Stimulated activated CD8-positive, alpha-beta memory T cell treated with anti-CD3 and anti-CD28 coated beads, Interleukin-4, amount 100 ng/mL, for 24 hours (primary cell): Measurements from ENCODE around the gene MX2.
"Not testable (repeated sequence)": the region's sequence is repeated elsewhere in the genome, so short reads cannot be mapped to it uniquely, and the experiment has no call there.

Experiments used
- DNase-seq: peaks from one replicate; pipeline ENCODE4 v3.0.0-alpha.2; 2020; ENCODE audit warnings: low read depth

The MX2 gene

GRCh38 chr21:41418393-41418792, 56.6 kb downstream of the MX2 start:
- no peak for DNase-seq

DNA sequence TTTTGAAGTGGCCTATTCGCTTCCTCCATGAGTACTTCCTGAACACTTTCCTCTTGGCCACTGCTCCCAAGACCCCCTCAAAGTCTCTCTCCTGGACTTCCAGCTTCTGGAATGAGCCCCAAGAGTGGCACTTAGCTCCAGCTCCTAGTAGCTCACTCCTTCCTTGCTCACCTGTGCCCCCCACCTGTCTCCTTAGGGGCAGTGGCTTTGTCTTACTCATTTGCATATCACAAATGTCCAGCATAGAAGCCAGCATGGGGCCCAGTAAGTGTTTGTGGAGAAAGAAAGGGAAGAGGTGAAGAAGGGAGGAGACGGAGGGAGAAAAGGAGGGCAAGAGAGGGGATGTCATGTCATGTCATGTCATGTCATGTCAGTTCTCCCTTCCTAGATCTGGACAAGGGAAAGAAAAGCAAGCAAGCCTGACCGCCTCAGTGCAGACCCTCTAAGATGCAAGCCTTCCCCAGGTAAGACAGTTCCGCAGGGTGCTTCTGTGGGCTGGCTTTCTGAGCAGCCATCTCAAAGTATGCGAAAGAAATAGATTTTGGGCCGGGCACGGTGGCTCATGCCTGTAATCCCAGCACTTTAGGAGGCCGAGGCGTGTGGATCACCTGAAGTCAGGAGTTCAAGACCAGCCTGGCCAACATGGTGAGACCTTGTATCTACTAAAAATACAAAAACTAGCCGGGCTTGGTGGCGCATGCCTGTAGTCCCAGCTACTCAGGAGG, 57.3 kb downstream of the MX2 start:
- no peak for DNase-seq

GRCh38 chr21:41419921-41420862, 58.4 kb downstream of the MX2 start:
- peak; percentile 39 for DNase-seq

DNA sequence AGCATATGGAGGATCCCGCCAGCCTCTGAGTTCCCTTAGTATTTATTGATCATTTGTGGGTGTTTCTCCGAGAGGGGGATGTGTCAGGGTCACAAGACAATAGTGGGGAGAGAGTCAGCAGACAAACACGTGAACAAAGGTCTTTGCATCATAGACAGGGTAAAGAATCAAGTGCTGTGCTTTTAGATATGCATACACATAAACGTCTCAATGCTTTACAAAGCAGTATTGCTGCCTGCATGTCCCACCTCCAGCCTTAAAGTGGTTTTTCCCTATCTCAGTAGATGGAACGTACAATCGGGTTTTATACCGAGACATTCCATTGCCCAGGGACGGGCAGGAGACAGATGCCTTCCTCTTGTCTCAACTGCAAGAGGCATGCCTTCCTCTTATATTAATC, 59.2 kb downstream of the MX2 start:
- DNase-seq, result not testable (repeated sequence)

- no peak for DNase-seq
Measured at GRCh38 chr21:41422546-41423304, 60.9 kb downstream of the MX2 start.

DNA sequence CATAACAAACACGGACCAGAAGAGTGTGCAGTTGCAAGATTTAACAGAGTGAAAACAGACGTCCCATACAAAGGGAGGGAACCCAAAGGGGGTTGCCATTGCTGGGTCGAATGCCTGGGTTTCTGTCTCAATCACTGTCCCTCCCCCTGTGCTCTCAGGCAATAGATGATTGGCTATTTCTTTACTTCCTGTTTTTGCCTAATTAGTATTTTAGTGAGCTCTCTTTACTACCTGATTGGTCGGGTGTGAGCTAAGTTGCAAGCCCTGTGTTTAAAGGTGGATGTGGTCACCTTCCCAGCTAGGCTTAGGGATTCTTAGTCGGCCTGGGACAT, 61.4 kb downstream of the MX2 start:
- DNase-seq, result not testable (repeated sequence)

DNA sequence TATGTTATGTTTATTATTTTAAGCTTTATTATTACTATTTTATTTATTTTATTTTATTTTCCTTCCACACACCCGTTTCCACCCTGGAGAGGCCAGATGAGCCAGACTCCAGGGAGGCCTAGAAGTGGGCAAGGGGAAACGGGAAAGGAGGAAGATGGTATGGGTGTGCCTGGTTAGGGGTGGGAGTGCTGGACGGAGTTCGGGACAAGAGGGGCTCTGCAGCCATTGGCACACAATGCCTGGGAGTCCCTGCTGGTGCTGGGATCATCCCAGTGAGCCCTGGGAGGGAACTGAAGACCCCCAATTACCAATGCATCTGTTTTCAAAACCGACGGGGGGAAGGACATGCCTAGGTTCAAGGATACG, 63.7 kb downstream of the MX2 start:
- DNase-seq, result no peak

- DNase-seq, result peak; percentile 70
Measured at GRCh38 chr21:41425954-41426675, 64.3 kb downstream of the MX2 start, which contains the start of gene MX1. MX1 (plus strand) TSS chr21:41426239; CDS start chr21:41432071, 5,832 bp downstream.

DNA sequence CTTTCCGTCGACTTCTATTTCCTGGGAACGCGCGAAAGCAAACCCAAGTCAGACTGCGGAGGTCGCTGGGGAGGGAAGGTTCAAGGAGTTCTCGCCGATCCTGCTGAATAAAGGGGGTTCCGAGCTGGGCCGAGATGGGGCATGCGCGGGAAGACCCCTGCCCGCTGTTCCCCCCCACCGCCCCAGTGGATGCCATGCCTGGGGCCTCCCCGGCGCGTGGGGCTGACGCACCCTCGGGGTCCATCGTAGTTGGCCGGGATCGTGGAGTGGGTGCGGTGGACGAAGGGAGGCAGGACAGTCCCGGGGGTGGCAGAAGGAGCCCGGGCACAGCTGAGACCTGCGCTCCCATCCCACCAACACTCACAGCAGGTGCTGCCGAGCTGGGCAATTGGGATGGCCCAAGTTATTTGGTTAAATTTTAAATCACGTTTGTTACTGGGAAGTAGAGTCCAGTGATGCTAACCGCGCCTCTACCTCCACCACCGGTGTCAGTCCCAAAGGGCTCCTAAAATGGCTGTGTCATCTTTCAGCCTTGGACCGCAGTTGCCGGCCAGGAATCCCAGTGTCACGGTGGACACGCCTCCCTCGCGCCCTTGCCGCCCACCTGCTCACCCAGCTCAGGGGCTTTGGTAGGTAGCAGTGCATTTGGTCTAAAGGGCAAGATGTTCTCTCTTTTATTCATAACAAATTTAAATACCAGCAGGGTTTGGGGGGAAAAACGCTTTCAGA, 65.0 kb downstream of the MX2 start:
- DNase-seq, result no peak

DNA sequence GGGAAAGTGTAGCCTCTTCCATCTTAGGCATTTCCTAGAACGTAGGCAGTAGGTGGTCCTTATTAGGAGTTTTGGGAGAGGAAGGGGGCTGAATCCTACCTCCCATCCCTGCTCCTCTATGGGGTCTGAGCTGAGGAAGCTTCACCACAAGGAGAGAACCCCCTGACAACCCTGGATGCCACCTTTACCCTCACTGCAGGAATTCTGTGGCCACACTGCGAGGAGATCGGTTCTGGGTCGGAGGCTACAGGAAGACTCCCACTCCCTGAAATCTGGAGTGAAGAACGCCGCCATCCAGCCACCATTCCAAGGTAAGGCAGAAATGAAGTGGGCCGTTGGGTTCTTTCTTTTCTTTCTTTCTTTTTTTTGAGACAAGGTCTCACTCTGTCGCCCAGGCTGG, 65.7 kb downstream of the MX2 start:
- DNase-seq, result no peak

DNA sequence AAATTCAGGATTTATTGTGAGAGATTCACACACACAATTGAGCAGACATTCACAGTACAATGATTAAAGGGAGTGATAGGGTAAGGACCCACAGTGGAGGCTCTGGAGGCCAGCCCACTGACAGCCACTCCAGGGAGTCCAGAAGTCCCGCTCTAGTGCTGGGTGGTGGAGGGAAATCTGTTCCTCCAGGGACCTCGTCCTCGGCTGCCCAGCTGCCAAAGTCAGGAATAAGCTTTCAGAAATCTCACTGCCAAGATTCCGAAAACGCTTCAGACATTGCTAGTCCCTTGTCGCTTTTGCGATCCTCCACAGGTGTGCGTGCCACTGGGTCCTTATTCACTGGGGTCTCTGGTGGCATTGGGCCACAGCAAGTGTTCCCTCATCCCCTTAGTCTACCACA, 66.5 kb downstream of the MX2 start:
- no peak for DNase-seq

- no peak for DNase-seq
Measured at GRCh38 chr21:41428847-41429246, 67.0 kb downstream of the MX2 start.

DNA sequence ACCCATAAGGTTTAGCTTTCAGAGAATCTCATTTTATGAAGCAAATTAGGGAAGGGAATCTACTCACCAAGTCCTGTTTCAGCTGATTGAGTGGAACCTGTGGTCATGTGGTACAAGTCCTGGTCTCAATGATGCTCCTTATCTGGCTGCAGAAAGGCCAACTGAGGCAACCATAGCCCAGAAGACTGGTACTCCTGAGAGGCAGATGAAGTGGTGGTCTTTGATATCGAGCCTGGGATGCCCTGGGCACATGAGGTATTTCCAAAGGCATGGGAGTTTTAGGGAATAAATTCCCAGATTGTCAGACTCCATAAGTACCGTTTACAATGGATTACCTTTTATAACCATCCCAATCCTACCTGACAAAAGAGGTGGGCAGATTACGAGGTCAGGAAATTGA, 67.5 kb downstream of the MX2 start:
- no peak for DNase-seq

GRCh38 chr21:41429925-41430491, 68.2 kb downstream of the MX2 start:
- no peak for DNase-seq

DNA sequence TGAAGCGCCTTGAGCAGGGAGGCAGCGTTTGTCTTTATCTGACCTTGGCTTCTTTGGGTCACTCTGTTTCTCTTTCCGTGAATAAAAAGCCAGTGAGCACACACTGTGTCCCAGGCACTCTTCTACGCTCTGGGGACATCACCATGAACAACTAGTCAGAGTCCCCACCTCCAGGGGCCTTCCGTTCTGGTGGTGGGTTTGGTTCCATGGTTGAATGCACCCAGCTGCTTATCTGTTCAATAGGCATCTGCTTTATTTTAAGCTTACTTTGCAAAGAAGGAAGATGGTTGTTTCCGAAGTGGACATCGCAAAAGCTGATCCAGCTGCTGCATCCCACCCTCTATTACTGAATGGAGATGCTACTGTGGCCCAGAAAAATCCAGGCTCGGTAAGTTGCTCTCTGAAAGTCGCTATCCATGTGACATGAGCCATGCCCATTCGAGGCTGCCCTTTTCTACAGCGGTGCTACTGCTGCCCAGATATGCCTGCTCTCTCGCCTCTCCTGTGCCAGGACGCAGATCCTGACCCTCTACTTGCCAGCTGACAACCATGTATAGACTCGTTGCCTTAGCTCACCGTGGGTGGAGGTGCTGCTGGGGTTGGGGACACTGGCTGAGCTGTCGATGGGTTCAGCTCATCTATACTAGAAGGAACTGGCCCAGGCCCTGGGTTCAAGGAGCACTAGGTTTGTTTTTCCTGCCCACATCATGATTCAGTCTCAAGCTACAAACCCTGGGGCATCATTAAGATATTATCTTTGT, 70.1 kb downstream of the MX2 start:
- no peak for DNase-seq

DNA sequence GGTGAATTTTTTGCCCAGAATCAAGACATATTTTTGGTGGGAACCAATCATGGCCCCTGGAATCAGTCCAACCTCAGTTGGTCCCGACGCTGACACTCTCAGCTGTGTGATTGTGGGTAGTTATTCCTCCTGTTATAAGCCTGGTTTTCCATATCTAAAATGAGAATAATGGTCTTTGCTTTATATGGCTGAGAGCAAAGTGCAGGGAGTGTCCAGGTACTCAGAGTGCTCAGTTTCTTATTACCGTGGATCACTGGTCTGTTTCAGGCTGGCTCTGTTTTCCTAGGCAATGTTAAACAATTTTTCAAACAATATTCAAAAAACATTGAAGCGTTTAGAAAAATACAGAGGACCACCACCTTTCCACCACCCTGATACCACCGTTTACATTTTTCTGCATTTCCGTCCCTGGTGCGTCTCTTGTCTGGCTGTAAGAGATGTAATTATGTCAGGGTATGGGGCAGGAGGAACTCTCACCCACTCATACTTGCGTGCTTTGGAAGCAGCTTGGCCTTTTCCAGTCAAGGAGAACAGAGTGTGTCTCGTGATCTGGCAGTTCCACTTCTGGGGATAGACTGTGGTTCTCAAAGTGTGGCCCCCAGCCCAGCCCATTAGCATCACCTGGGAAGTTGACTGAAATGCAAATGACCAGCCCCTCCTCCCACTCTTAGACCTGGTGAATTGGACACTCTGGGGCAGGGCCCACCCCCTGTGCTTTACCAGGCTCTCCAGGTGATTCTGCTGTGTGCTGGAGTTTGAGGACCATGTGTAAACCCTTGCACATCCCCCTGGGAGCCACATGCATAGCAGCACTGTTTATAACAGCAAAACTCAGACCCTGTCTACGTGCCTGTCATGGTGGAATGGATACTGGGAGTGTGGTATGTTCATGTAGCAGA, 71.0 kb downstream of the MX2 start:
- no peak for DNase-seq

DNA sequence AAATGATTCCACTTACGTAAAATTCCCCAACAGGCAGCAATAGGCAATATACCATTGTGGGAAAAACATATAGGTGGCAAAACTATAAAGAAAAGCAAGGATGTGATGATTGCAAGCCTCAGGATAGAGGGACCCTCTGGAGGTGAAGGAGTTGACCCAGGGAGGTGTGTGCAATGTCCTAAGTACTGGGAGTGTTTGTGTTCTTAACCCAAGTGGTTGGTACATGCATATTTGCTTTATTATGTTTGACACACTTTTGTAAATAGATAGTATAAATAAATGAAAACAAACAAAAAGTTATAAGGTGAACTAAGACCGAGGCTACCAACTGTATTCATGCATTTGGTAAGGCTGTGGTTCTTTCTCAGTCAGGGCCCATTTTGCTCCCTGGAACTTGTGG, 71.7 kb downstream of the MX2 start:
- no peak for DNase-seq

GRCh38 chr21:41435706-41436105, 73.9 kb downstream of the MX2 start:
- no peak for DNase-seq

DNA sequence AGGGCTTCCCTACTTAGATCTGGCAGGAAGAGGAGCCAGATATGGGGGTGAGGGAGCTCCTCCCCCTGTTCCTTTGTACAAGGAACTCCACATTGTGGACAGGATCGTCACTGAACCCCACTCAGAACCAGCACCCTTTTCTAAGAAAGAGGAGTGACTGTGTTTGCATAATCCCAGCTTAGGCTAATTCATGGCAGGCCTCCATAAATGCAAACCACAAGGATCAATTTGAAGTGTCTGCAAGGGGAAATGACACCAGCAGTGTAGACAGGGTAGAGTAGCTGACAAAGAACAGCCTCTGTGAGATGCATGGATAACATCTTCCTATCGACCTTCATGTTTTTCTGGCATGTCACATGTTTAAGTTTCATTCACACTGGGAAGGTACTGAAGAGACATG, 75.9 kb downstream of the MX2 start:
- DNase-seq, result no peak
